T-helper 9 cell (primary cell): Measurements from ENCODE around the gene ROS1.

Source experiments
- DNase-seq: peaks from one replicate; pipeline ENCODE4 v3.0.0-alpha.2; 2020

ROS1 gene

DNA sequence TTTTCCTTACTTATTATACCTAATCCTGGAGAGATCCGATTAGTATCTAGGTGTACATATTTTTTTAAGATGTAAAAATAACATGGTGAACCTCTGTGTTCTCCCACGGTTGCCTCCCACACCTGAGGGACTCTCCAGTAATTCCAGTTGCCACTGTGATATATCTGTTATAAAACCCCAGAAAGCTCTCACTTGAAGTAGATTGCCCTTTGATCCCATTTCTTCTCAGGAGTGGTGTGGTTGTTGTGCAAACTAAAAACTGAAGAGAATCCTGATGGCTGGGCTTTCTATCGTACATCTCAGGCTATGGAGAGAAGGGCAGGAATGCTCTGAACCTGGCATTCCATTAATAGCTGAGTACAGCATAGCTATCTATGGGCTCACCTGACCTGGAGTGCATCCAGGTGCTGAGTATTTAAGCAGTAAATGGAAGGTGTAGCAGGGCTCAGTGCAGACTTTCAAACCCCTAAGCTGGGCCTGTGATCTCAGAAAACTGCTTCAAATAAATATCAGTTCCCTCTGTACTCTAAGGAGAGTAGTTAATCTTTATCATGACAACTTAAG is 119.4 kb downstream of the ROS1 start:
- no peak for DNase-seq

GRCh38 chr6:117304446-117304845 is 121.3 kb downstream of the ROS1 start:
- no peak for DNase-seq

- no peak for DNase-seq
These were observed 122.4 kb downstream of the ROS1 start for GRCh38 chr6:117303323-117303722.

DNA sequence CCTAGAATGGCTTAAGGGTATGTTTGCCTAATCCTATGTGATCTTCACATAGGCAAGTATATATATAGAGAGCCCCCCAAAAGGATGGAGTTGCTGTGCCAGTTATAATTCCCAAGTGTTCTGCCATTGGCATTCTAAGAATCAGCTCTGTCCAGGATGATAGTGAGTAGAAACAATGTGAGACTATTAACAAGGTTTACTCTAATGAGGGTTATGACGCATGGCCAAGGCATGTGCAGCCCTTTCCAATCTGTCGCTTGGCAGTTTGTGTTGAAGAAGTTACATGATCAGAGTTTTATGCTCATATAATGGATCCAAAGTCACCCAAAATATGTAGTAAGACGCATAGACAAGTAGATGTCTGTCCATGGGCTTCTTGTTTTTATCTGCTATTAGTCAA is 126.8 kb downstream of the ROS1 start:
- no peak for DNase-seq

DNA sequence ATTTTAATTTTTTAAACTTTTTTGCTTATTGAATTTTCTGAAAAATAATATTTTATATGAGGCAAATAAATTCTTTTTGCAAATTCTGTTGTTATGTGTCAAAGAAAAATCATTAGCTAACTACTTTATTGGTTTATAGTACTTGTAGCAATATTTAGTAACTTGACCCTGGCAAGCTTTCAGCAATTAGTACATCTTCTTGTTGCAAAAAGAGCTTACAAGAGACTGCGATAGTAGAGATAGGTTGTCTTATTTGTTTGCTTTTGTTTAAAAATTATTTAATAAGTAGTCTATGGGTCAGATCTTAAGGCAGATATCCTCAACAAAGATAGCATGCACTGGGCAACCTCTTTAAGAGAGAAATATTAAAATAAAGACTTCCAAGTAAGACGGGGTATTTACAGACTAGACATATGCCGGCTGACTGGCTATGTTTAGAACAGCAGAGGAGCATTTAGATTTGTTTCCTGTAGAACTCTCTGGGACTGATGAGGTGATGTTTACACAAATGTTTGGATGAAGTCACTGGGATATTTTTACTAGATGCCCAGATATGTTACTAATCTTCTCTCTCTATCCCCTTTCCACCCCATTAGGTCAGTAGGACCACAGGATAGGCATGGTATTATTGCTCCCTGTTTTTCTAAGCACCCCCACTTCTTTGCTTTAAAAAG is 135.4 kb downstream of the ROS1 start:
- DNase-seq, result no peak

- no peak for DNase-seq
These were observed 137.5 kb downstream of the ROS1 start for GRCh38 chr6:117288083-117288715.

- no peak for DNase-seq
These were observed 144.8 kb downstream of the ROS1 start for GRCh38 chr6:117280922-117281321.

DNA sequence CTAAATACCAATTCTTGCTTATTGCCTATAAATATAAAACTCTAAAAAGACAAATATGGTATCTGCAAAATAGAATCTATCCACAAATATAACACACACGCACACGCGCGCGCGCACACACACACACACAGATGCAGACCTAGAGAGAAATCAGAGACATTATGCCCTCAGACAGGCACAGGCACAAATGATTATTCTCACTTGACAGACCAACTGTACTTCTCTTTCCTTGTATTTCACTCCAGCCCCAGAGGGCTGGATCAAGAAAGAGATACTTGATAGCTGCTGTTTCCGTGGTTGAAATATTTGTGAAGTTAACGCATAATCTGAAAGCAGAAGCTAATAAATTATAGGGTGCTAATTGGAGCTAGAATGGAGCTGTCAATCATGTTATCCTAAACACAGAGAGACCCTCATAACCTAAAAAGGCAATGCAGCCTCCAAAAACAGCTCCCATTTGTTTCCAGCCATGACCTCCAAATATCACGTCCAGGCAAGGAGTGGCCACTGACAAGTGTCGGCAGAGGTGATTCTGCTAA is 148.9 kb downstream of the ROS1 start:
- no peak for DNase-seq

DNA sequence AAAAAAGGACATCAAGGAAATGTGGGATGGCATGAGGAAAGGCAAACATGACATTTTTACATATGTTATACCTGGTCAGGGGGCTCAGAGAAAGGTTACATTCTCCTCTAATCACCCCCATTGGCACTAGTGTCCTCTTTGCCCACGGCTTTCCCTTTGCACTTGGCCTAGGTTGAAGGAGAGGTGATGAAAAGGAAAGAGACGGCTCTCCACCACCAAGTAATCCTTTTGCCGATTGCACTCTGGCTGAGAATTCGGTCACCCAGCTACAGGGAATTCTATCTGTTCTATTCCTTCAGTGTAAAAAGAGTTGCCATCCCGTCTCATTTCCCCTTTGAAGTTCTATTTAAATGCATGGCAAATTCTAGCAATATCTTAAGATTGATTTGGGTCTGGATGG is 150.0 kb downstream of the ROS1 start:
- no peak for DNase-seq

- DNase-seq, result no peak
These were observed 150.5 kb downstream of the ROS1 start for GRCh38 chr6:117275205-117275604.

DNA sequence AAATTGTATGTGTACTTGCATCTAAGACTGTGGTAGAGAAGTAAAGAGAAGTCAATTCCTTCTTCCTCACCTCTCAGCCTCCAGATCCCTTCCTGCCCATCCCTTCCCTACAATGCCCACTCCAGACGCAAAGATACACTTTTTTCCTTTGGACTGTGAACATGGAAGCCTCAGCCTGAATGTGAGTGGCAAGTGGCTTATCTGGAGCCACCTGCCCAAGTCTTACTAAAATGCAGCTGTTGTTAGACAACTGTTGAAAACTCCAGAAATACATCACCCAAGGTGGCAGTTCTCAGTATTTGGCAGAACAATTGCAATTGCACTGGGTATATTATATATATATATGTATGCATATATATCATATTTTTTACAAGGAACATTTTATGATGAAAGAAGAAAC is 152.9 kb downstream of the ROS1 start:
- no peak for DNase-seq

GRCh38 chr6:117272032-117272866 is 153.5 kb downstream of the ROS1 start:
- DNase-seq, result no peak

DNA sequence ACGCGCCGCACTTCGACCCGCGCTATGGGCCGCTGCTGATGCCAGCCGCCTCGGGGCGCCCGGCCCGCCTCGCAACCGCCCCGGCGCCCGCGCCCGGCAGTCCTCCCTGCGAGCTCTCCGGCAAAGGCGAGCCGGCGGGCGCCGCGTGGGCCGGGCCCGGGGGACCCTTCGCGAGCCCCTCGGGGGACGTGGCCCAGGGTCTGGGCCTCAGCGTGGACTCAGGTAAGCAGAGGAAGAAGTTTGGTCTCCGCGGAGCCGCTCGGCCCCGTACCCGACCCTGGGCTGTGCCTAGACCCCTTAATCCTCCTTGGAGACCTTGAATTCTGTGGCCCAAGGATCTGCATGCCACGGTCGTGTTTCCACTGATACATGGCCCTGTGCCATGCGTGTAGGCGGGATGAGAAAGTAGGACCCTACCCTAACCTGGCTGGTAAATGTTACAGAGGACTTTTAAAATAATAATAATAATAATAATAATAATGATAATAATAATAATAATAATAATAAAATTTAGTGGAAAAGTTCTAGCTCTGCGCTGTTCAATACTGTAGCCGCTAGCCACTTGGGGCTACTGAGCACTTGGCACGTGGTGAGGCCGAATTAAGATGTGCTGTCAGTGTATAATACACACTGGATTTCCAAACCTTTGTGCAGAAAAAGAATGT is 154.8 kb downstream of the ROS1 start:
- no peak for DNase-seq

GRCh38 chr6:117270055-117270842 is 155.5 kb downstream of the ROS1 start:
- DNase-seq, result no peak

GRCh38 chr6:117269638-117270054 is 156.1 kb downstream of the ROS1 start:
- no peak for DNase-seq

DNA sequence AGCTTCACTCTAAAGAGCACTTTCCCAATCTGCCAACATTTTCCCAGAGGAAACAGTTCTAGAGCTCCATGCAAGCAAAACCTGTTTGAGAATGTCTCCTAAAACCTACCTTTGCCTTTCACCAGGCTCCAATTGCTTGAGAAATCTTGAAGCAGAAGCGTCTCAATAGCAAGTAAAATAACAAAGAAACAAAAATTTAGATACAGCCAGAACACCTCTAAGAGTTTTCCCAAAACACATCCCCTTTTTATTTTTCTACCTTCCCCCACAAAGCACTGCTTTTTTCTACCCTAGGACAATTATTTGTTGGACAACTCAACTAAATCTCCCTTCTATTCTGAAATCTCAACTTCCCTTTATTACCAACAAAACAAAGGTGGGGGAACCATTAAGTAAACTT is 156.8 kb downstream of the ROS1 start:
- DNase-seq, result no peak

DNA sequence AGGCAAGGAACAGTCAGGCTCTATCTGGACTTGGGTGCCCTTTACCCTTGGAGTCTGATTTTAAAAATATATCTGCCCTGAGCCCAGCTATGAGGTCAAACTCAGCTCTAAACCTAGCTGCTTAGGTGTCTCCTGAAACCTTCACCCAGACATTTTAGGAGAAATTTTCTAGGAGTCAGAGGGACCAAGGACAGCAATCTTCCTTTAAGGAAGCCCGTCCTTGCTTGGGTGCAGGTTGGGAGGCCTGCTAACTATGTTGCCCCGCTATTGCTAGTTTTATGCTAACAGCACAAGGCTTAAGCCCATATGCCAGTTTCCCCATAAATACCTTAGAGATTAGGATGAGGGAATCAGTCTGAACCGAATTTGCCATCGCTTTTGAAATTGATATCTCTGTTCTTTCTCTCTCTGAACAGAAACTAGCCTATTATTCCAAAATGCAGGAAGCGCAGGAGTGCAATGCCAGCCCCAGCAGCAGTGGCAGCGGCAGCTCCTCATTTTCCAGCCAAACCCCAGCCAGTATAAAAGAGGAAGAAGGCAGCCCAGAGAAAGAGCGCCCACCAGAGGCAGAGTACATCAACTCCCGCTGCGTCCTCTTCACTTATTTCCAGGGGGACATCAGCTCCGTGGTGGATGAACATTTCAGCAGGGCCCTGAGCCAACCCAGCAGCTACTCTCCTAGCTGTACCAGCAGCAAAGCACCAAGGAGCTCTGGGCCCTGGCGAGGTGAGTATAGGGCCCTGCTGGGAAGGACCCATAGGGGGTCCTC is 157.8 kb downstream of the ROS1 start:
- DNase-seq, result no peak

GRCh38 chr6:117267054-117267347 is 158.7 kb downstream of the ROS1 start:
- no peak for DNase-seq

- DNase-seq, result no peak
These were observed 159.3 kb downstream of the ROS1 start for GRCh38 chr6:117266257-117267053.
